B cell (primary cell): ENCODE data around the gene PLCL1.

ENCODE experiments used
- EZH2 ChIP-seq: IDR thresholded peaks from 2 replicates; pipeline ENCODE4 v1.6.1; 2012; ENCODE audit warnings: borderline replicate concordance, low read depth, mild to moderate bottlenecking, moderate library complexity, low read length; ENCODE audit not compliant: insufficient read depth, poor library complexity, severe bottlenecking
- TF ChIP-seq, protein P1 (sequence below): fragments of 200-600 bp; IDR thresholded peaks from one replicate; pipeline ENCODE4 v1.8.0; 2022; ENCODE audit warnings: antibody characterized with exemption, mild to moderate bottlenecking

DNA sequence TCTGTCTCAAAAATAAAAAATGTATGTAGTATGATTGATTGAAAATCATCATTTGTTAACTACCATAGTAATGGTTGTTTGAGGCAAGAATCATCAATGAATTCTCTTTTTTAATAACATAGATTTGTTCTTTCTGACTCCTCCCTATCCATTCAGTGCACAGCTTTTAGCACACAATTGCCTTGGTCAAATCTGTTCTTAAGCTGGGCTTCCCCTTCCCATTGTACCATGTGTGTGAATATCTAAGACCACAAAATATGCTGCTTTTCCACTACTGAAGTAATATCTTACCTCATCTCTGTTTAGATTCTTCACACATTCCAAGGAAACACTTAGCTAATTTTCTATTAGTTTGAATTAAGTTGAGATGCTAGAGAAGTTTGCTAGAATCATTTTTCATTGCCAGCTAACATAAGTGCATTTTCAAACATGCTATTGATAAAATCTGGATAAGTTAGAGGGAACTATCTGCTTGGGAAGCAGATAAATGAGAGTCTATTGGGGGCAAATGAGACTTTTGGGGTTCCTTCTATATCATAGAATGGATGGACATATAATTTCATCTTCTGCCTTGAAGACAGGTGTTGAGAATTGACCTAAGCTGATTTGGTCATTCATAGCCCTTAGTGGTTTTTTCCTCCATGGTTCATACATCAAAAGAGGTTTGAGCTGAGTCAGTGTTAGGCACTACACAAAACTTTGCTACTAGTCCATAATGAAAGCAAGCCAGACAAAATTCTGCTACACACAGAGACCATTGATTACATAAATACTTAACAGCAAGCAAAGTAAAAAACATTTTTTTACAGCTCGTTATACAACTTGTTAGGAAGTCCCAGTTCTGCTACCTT lies 231.9 kb downstream of the PLCL1 start:
- TF ChIP-seq, protein P1, sequence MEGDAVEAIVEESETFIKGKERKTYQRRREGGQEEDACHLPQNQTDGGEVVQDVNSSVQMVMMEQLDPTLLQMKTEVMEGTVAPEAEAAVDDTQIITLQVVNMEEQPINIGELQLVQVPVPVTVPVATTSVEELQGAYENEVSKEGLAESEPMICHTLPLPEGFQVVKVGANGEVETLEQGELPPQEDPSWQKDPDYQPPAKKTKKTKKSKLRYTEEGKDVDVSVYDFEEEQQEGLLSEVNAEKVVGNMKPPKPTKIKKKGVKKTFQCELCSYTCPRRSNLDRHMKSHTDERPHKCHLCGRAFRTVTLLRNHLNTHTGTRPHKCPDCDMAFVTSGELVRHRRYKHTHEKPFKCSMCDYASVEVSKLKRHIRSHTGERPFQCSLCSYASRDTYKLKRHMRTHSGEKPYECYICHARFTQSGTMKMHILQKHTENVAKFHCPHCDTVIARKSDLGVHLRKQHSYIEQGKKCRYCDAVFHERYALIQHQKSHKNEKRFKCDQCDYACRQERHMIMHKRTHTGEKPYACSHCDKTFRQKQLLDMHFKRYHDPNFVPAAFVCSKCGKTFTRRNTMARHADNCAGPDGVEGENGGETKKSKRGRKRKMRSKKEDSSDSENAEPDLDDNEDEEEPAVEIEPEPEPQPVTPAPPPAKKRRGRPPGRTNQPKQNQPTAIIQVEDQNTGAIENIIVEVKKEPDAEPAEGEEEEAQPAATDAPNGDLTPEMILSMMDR, result no peak
- TF ChIP-seq EZH2, result no peak
